Neural cell (in vitro differentiated cells): ENCODE results near the gene PTPRK.

Experiments
- EZH2 ChIP-seq: fragments of 200-600, 300-800 bp; shearing (Covaris generic), sonication (generic); IDR thresholded peaks from 2 replicates; pipeline ENCODE4 v1.6.1; 2014; ENCODE audit warnings: antibody characterized with exemption, low read length, borderline replicate concordance, mild to moderate bottlenecking; ENCODE audit not compliant: insufficient read depth, poor library complexity, severe bottlenecking
- POLR2AphosphoS5 ChIP-seq: IDR thresholded peaks from 2 replicates; pipeline ENCODE4 v1.6.1; 2012
- TF ChIP-seq, protein P1 (sequence below): fragments of 450-650 bp; IDR thresholded peaks from 2 replicates; pipeline ENCODE4 v1.5.1; 2014; ENCODE audit warnings: antibody characterized with exemption, mild to moderate bottlenecking, moderate library complexity; ENCODE audit not compliant: poor library complexity, severe bottlenecking

- TF ChIP-seq, protein P1, sequence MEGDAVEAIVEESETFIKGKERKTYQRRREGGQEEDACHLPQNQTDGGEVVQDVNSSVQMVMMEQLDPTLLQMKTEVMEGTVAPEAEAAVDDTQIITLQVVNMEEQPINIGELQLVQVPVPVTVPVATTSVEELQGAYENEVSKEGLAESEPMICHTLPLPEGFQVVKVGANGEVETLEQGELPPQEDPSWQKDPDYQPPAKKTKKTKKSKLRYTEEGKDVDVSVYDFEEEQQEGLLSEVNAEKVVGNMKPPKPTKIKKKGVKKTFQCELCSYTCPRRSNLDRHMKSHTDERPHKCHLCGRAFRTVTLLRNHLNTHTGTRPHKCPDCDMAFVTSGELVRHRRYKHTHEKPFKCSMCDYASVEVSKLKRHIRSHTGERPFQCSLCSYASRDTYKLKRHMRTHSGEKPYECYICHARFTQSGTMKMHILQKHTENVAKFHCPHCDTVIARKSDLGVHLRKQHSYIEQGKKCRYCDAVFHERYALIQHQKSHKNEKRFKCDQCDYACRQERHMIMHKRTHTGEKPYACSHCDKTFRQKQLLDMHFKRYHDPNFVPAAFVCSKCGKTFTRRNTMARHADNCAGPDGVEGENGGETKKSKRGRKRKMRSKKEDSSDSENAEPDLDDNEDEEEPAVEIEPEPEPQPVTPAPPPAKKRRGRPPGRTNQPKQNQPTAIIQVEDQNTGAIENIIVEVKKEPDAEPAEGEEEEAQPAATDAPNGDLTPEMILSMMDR = no peak
- TF ChIP-seq POLR2AphosphoS5 = no peak
- no peak for TF ChIP-seq EZH2
Measured at GRCh38 chr6:128364766-128365519, 155.5 kb downstream of the PTPRK start.
